ENCODE measurements around the gene FLG2. TPM values are rescaled to one million over a fixed set of nuclear protein-coding genes. Genes with fewer than 3 reads are reported as not detected.

The FLG2 gene
- total and polyA plus RNA-seq, 2 of the 8 experiments (the other 6 are each of a cell fraction or from before 2014, with no cell fraction given), result not detected

GRCh38 chr1:152394151-152394550, 34.3 kb upstream of the FLG2 start:
- no peak overlapping the region for H2BK120ac ChIP-seq (replicated peaks; ENCODE audit: low read depth, low read length)

More at GRCh38 chr1:152394151-152394550, 34.3 kb upstream of the FLG2 start:
- no peak for FAIRE-seq
- no peaks in the 10 kb centered on the region for H3K23me2 ChIP-seq (ENCODE audit: low read depth, low read length)
- H2BK20ac ChIP-seq (ENCODE audit: low read length), result no peak overlapping the region
- H2BK15ac ChIP-seq (ENCODE audit: low read length), result no peak overlapping the region
- H4K91ac ChIP-seq (replicated peaks; ENCODE audit: insufficient read length, low read length), result no peak overlapping the region
- H3K4ac ChIP-seq (replicated peaks; ENCODE audit: insufficient read length, low read depth, low read length), result no peak overlapping the region
- no peak overlapping the region for H3K18ac ChIP-seq (ENCODE audit: extremely low read depth, low read length)
- 35% methylated on average over 1 of the region's 1 CpG; no CpG with 5 or more reads in 1 of the 2 experiments for WGBS, 2 experiments (ENCODE audit: extremely low coverage in 1 of 2, insufficient coverage in 1 of 2, insufficient read length in 1 of 2, insufficient replicate concordance in 2 of 2, low coverage in 1 of 2, low lambda C conversion rate in 2 of 2, missing lambda C conversion rate in 1 of 2)
- no peaks in the 10 kb centered on the region for H4K20me1 ChIP-seq (replicated peaks in 1 of 2; ENCODE audit: control insufficient read depth in 1 of 2, insufficient read depth in 2 of 2, low read length in 2 of 2)
- no peaks in the 10 kb centered on the region for H3K4me1 ChIP-seq (replicated peaks in 1 of 4; ENCODE audit: control insufficient read depth in 3 of 4, insufficient read depth in 4 of 4, low read length in 3 of 4)
- H2AFZ ChIP-seq (ENCODE audit: low read length), result no peak overlapping the region
- H3K56ac ChIP-seq (replicated peaks; ENCODE audit: insufficient read length, low read depth, low read length), result no peak overlapping the region
- H2AK5ac ChIP-seq (ENCODE audit: low read depth, low read length), result no peak overlapping the region
- no peak overlapping the region for H2BK12ac ChIP-seq (ENCODE audit: low read depth, low read length)
- H3K79me2 ChIP-seq (ENCODE audit: control insufficient read depth in 1 of 2, insufficient read depth in 2 of 2, low read length in 2 of 2), result no peaks in the 10 kb centered on the region
- no peak overlapping the region for H3K23ac ChIP-seq (ENCODE audit: insufficient read length)
- H3K4me3 ChIP-seq (ENCODE audit: extremely low read depth in 1 of 4, insufficient read depth in 2 of 4, low read depth in 3 of 4, low read length in 4 of 4), result no peak overlapping the region
- H3K9me3 ChIP-seq (ENCODE audit: insufficient read depth in 2 of 2, low read depth in 1 of 2, low read length in 1 of 2), result peaks cover 77 to 81% of the 10 kb centered on the region in 2 experiments
- no peak overlapping the region for H3K4me2 ChIP-seq (ENCODE audit: insufficient read depth in 1 of 2, low read depth in 2 of 2, low read length in 2 of 2)
- no peak overlapping the region for H3K14ac ChIP-seq (ENCODE audit: insufficient read length)
- no peak for DNase-seq (ENCODE audit: low read depth in 1 of 2, low spot score in 2 of 2)
- CTCF ChIA-PET (ENCODE audit: partially characterized antibody), result no interaction called here
- no peaks in the 10 kb centered on the region for H3K36me3 ChIP-seq (ENCODE audit: control insufficient read depth in 2 of 4, insufficient read depth in 4 of 4, low read length in 3 of 4)
- TF ChIP-seq POLR2A (IDR thresholded peaks at IDR 0.05; ENCODE audit: control extremely low read depth in 1 of 2, low read depth in 2 of 2, low read length in 2 of 2), result no peak
- TF ChIP-seq E2F6 (IDR thresholded peaks at IDR 0.05), result no peak
- TF ChIP-seq FOSL1 (IDR thresholded peaks at IDR 0.05; ENCODE audit: insufficient read depth, low read depth, low read length), result no peak
- TF ChIP-seq BRCA1 (IDR thresholded peaks at IDR 0.05; ENCODE audit: low read depth, low read length), result no peak
- no peak for TF ChIP-seq KDM1A (IDR thresholded peaks at IDR 0.05; ENCODE audit: borderline replicate concordance, low read length)
- TF ChIP-seq TAF1 (IDR thresholded peaks at IDR 0.05; ENCODE audit: low read depth, low read length), result no peak
- no peak for TF ChIP-seq ASH2L (IDR thresholded peaks at IDR 0.05; ENCODE audit: low read length)
- no peak for TF ChIP-seq EP300 (IDR thresholded peaks at IDR 0.05; ENCODE audit: borderline replicate concordance in 1 of 2, low read depth in 2 of 2, low read length in 2 of 2)
- no peak for TF ChIP-seq PHF8 (conservative IDR thresholded peaks at IDR 0.05; ENCODE audit: low read depth, low read length)
- TF ChIP-seq EZH2 (IDR thresholded peaks at IDR 0.05; ENCODE audit: low read depth, low read length, severe bottlenecking), result no peak
- TF ChIP-seq CREB1 (IDR thresholded peaks at IDR 0.05), result no peak
- TF ChIP-seq BCL11A (IDR thresholded peaks at IDR 0.05; ENCODE audit: low read depth in 2 of 2, low read length in 2 of 2), result no peak
- no peak for TF ChIP-seq SP4 (IDR thresholded peaks at IDR 0.05; ENCODE audit: low read length)
- no peak for TF ChIP-seq RBBP5 (IDR thresholded peaks at IDR 0.05; ENCODE audit: borderline replicate concordance, low read depth, low read length)
- no peaks in the 10 kb centered on the region for H3K27me3 ChIP-seq (replicated peaks in 1 of 4; ENCODE audit: control insufficient read depth in 3 of 4, extremely low read depth in 1 of 4, insufficient read depth in 3 of 4, low read length in 3 of 4)
- no peak overlapping the region for H3K27ac ChIP-seq (ENCODE audit: low read depth, low read length)
- POLR2A ChIA-PET (ENCODE audit: partially characterized antibody), result no interaction called here
- H4K8ac ChIP-seq (ENCODE audit: extremely low read depth, insufficient read depth, low read length), result no peak overlapping the region
- no peak overlapping the region for H4K5ac ChIP-seq (ENCODE audit: insufficient read length, low read depth, low read length)
- H3K79me1 ChIP-seq (ENCODE audit: low read depth, low read length), result no peaks in the 10 kb centered on the region
- H2BK5ac ChIP-seq (ENCODE audit: low read depth, low read length), result no peak overlapping the region
- H3K9ac ChIP-seq (replicated peaks in 1 of 4; ENCODE audit: extremely low read depth in 1 of 4, low read depth in 3 of 4, low read length in 3 of 4), result no peak overlapping the region
